ENCODE measurements around the gene GPC6. TPM values are rescaled to one million over a fixed set of nuclear protein-coding genes. Genes with fewer than 3 reads are reported as not detected.
"Not testable (repeated sequence)": the region's sequence is repeated elsewhere in the genome, so short reads cannot be mapped to it uniquely, and the experiment has no call there.

GPC6 gene
- total and polyA plus RNA-seq, 10 donors = 0.22 to 9.3 (median 4.5) TPM

GRCh38 chr13:94300401-94300800 is 1073.8 kb downstream of the GPC6 start:
- intact Hi-C loops (cut with DNase I; ENCODE audit: low total_unique reads) = no loop called here
- no peak for DNase-seq
- no peaks in the 10 kb centered on the region for H3K36me3 ChIP-seq
- H3K9me3 ChIP-seq = no peaks in the 10 kb centered on the region
- TF ChIP-seq, protein P1, sequence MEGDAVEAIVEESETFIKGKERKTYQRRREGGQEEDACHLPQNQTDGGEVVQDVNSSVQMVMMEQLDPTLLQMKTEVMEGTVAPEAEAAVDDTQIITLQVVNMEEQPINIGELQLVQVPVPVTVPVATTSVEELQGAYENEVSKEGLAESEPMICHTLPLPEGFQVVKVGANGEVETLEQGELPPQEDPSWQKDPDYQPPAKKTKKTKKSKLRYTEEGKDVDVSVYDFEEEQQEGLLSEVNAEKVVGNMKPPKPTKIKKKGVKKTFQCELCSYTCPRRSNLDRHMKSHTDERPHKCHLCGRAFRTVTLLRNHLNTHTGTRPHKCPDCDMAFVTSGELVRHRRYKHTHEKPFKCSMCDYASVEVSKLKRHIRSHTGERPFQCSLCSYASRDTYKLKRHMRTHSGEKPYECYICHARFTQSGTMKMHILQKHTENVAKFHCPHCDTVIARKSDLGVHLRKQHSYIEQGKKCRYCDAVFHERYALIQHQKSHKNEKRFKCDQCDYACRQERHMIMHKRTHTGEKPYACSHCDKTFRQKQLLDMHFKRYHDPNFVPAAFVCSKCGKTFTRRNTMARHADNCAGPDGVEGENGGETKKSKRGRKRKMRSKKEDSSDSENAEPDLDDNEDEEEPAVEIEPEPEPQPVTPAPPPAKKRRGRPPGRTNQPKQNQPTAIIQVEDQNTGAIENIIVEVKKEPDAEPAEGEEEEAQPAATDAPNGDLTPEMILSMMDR (IDR thresholded peaks at IDR 0.05 in 8 of 11, conservative IDR thresholded peaks at IDR 0.05 in 3 of 11) = no peak
- TF ChIP-seq POLR2AphosphoS5 (IDR thresholded peaks at IDR 0.05) = no peak
- TF ChIP-seq POLR2A (IDR thresholded peaks at IDR 0.05) = no peak
- H3K4me3 ChIP-seq = no peak overlapping the region
- H3K27me3 ChIP-seq (replicated peaks in 1 of 7) = no peaks in the 10 kb centered on the region
- 84 to 91% (median 90%) methylated on average over 4 of the region's 4 CpGs for WGBS, 5 donors
- no peak overlapping the region for H3K27ac ChIP-seq
- no peaks in the 10 kb centered on the region for H3K4me1 ChIP-seq

- Histone ChIP-seq H3K9me3 (no peaks in the 10 kb centered on the region), H3K36me3 (no peaks in the 10 kb centered on the region), H3K27me3 (replicated peaks in 1 of 7) (no peaks in the 10 kb centered on the region), H3K4me3 (no peak overlapping the region), H3K4me1 (no peaks in the 10 kb centered on the region), H3K27ac (no peak overlapping the region)
- 66 to 97% (median 73%) methylated on average over 1 of the region's 1 CpG for WGBS, 5 donors
- TF ChIP-seq POLR2AphosphoS5 (IDR thresholded peaks at IDR 0.05) = no peak
- TF ChIP-seq, protein P1 (IDR thresholded peaks at IDR 0.05 in 8 of 11, conservative IDR thresholded peaks at IDR 0.05 in 3 of 11) = no peak
- no peak for TF ChIP-seq POLR2A (IDR thresholded peaks at IDR 0.05)
- DNase-seq = no peak
- intact Hi-C loops (cut with DNase I; ENCODE audit: low total_unique reads) = no loop called here
Measured at GRCh38 chr13:94301487-94301886, 1074.9 kb downstream of the GPC6 start.

DNA sequence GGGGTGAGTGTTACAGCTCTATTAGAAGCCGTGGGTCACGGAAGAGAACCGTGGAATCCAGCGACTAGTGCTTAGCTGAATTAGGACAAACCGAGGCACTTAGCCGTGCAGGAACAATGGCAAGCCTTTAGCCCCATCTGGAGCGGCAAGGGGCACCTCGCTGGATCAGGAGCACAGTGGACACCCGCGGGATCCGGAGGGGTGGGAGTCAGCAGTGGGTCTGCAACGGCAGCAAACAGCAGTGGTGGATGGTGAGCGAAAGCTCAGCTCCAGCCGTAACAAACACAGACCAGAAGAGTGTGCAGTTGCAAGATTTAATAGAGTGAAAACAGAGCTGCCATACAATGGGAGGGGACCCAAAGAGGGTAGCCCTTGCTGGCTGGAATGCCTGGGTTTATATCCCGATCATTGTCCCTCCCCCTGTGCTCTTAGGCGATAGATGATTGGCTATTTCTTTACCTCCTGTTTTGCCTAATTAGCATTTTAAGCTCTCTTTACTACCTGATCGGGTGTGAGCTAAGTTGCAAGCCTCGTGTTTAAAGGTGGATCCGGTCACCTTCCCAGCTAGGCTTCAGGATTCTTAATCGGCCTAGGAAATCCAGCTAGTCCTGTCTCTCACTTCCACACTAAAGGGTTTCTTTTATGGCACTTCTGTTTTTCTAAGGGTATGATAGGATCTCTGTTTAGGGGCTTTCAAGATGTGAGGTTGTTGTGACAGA is 1076.4 kb downstream of the GPC6 start:
- DNase-seq; H3K27ac ChIP-seq; H3K27me3 ChIP-seq (replicated peaks in 1 of 7); intact Hi-C loops (cut with DNase I; ENCODE audit: low total_unique reads); H3K4me1 ChIP-seq; H3K36me3 ChIP-seq; H3K4me3 ChIP-seq; H3K9me3 ChIP-seq: not testable (repeated sequence)
- WGBS, 5 donors = 91 to 96% (median 94%) methylated on average over 20 of the region's 20 CpGs

GRCh38 chr13:94303644-94304174 is 1077.1 kb downstream of the GPC6 start:
- DNase-seq = no peak
- H3K4me3 ChIP-seq = no peak overlapping the region
- H3K4me1 ChIP-seq = no peaks in the 10 kb centered on the region
- no peaks in the 10 kb centered on the region for H3K27me3 ChIP-seq (replicated peaks in 1 of 7)
- WGBS, 5 donors = 56 to 67% (median 66%) methylated on average over 7 of the region's 7 CpGs
- H3K27ac ChIP-seq = no peak overlapping the region
- intact Hi-C loops (cut with DNase I; ENCODE audit: low total_unique reads) = no loop called here
- no peaks in the 10 kb centered on the region for H3K9me3 ChIP-seq
- no peaks in the 10 kb centered on the region for H3K36me3 ChIP-seq
- TF ChIP-seq POLR2A (IDR thresholded peaks at IDR 0.05) = no peak
- TF ChIP-seq, protein P1 (IDR thresholded peaks at IDR 0.05 in 8 of 11, conservative IDR thresholded peaks at IDR 0.05 in 3 of 11) = no peak
